ENCODE results near the gene MAT2B. TPM values are rescaled to one million over a fixed set of nuclear protein-coding genes. Genes with fewer than 3 reads are reported as not detected.

MAT2B gene
- total and polyA plus RNA-seq, 11 donors, result 33.8 to 61.6 (median 57.8) TPM

DNA sequence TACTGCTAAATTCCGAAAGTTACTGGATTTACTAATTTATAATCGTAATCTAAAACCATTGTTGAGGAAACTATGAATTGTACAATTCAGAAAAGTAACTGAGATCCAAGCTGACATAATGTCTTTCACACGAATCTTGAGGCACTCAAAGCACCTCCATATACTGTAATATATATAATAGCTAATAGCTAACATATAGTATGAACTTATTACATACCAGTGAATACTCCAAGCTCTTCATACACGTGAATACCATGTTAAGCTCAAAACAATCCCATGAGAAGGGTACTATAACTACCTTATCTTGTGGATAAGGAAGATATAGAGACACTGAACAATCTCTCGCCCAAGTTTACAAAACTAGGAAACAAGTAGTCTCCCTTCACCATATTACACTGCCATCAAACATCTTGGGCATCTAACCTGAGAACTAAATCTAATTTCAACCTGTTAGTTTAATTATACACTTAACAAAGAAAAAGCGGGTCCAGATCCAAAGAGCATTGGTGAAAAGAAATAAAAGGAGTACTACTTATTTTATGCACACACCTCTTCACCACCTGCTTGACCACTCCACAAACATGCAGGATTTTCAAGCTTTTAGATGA is 46.5 kb upstream of the MAT2B start:
- Histone ChIP-seq H3K27me3 (no peaks in the 10 kb centered on the region), H3K36me3 (peaks cover 0 to 32% (median 17%) of the 10 kb centered on the region in 9 donors), H3K27ac (peak overlapping the region in 10 of 12 donors; percentile 84 to 99 (median 94)), H3K4me1 (peaks cover 0 to 30% (median 23%) of the 10 kb centered on the region in 12 donors), H3K4me3 (peak overlapping the region; percentile 36 to 94 (median 75)), H3K9me3 (no peaks in the 10 kb centered on the region)
- 43 to 48% (median 46%) methylated on average over 6 of the region's 6 CpGs for WGBS, 4 donors
- DNase-seq (no peak), ATAC-seq (no peak)
- TF ChIP-seq POLR2A (IDR thresholded peaks at IDR 0.05), result no peak
- TF ChIP-seq, protein P1, sequence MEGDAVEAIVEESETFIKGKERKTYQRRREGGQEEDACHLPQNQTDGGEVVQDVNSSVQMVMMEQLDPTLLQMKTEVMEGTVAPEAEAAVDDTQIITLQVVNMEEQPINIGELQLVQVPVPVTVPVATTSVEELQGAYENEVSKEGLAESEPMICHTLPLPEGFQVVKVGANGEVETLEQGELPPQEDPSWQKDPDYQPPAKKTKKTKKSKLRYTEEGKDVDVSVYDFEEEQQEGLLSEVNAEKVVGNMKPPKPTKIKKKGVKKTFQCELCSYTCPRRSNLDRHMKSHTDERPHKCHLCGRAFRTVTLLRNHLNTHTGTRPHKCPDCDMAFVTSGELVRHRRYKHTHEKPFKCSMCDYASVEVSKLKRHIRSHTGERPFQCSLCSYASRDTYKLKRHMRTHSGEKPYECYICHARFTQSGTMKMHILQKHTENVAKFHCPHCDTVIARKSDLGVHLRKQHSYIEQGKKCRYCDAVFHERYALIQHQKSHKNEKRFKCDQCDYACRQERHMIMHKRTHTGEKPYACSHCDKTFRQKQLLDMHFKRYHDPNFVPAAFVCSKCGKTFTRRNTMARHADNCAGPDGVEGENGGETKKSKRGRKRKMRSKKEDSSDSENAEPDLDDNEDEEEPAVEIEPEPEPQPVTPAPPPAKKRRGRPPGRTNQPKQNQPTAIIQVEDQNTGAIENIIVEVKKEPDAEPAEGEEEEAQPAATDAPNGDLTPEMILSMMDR (IDR thresholded peaks at IDR 0.05), result no peak
- intact Hi-C loops (cut with DNase I), result loop anchor here in 1 of 10 donors (2.0 kb wide), 1 partner anchor 20 kb away; no protein-coding TSS in a partner anchor

DNA sequence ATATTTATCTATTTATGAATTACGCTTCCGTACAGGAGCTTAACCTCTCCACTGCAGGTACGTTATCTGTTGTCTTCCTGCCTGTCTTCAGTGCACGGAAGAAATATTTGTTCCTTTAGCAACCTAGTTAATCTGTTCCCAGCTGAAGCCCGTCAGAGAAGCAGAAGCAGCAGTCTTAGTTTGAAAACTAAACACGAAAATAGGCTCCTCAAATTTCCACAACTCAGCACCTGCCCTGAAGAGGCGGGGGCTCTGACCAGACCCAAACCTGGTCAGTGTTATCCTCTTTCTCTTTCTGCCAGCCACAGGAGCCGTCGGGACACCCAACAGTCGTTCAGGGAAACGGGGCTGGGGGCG is 46.0 kb upstream of the MAT2B start:
- no peaks in the 10 kb centered on the region for H3K27me3 ChIP-seq
- peak overlapping the region; percentile 36 to 94 (median 75) for H3K4me3 ChIP-seq
- no peak for DNase-seq
- H3K9me3 ChIP-seq, result no peaks in the 10 kb centered on the region
- H3K36me3 ChIP-seq, result peaks cover 0 to 27% (median 17%) of the 10 kb centered on the region in 9 donors
- WGBS, 4 donors, result 0 to 1% (median 0%) methylated on average over 7 to 12 of the region's 12 CpGs
- intact Hi-C loops (cut with DNase I), result loop anchor here in 1 of 10 donors (2.0 kb wide), 1 partner anchor 21 kb away; no protein-coding TSS in a partner anchor
- peak overlapping the region; percentile 84 to 99 (median 94) for H3K27ac ChIP-seq
- peaks cover 0 to 30% (median 23%) of the 10 kb centered on the region in 12 donors for H3K4me1 ChIP-seq
- no peak for TF ChIP-seq POLR2A (IDR thresholded peaks at IDR 0.05)
- ATAC-seq, result no peak

DNA sequence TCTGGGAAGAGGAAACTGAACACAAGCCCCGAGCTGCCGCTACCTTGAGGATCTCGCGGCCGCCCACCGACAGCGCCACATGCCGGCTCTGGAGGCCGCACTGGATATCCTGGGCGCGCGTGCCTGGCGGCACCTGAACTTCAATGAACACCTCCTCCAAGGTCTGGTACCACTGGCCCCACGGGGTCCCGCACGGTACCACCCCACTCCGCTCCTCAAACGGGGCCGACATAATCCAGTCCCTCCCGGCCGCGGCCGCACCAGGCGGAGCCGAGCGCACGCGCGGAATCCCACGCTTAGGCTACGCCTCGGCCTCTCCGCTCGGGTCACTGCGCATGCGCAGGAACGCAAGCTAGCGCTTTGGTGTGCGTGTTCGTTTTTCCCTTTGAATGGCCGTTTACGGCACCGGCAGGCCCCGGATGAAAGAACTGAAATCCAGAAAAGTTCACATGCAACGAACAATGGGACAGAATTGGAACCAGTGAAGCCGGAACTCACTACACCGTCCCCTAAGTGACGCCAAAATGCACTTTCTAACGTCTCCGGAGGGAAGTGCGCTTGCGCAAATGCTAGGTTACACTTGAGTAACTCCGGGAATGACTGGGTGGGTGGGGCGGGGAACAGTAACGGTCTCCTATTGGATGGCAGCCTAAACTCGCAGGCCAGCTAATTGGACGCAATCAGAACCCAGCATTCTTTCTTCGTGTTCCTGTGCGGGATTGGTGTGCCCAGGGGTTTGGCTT is 45.4 kb upstream of the MAT2B start, which contains the start of gene NUDCD2:
NUDCD2 (minus strand) TSS at position 284 of the 743 bp plus-strand sequence; CDS start at position 232, 52 bp downstream.
- peak; percentile 95 to 98 (median 97) for ATAC-seq
- Histone ChIP-seq H3K4me3 (peak within 1 kb of the TSS; percentile 36 to 94 (median 75)), H3K27me3 (no peaks in the 10 kb centered on the region), H3K4me1 (peaks cover 0 to 30% (median 23%) of the 10 kb centered on the region in 12 donors), H3K27ac (peak within 1 kb of the TSS; percentile 84 to 99 (median 94)), H3K36me3 (peaks cover 0 to 22% (median 13%) of the 10 kb centered on the region in 9 donors), H3K9me3 (no peaks in the 10 kb centered on the region)
- peak; percentile 17 to 85 for TF ChIP-seq POLR2A (IDR thresholded peaks at IDR 0.05)
- TF ChIP-seq, protein P1 (IDR thresholded peaks at IDR 0.05), result peak in 7 of 12 donors; percentile 13 to 58 (median 33)
- 0 to 1% (median 0%) methylated on average over 21 to 59 of the region's 59 CpGs for WGBS, 4 donors
- DNase-seq, result peak; percentile 94 to 99 (median 96)
- intact Hi-C loops (cut with DNase I), result loop anchor here in 9 of 10 donors (1.0 to 5.0 kb wide), 7 partner anchors 21 to 47 kb away; partner anchors contain the start of gene MAT2B (in 3 of the 9)

DNA sequence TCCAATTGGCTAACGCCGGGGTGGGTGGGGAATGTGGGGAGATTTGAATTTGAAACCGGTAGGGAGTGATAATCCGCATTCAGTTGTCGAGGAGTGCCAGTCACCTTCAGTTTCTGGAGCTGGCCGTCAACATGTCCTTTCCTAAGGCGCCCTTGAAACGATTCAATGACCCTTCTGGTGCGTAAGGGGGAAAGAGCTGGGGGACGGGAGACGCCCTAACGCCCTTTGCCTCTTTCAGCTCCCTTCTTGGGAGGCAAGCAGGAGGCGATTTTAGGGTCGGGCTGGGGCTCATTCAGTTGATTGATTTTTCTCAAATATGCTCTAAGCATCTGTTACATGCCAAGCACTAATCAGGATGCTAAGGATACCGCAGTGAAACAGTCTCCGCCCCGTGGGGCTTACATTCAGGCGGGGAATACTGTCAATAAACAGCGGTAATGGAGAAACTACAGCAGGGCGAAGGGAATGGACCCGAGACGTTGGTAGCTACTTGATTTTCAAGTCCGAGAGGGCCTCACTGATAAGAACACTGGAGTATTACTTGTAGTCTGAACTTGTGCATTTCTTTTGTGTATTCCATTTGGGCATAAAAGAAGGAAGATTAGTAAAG is 44.8 kb upstream of the MAT2B start, which contains the start of gene HMMR:
HMMR (plus strand) TSS at position 71 of the 610 bp plus-strand sequence; CDS start at position 132, 61 bp downstream.
- WGBS, 4 donors, result 0 to 4% (median 0%) methylated on average over 17 to 23 of the region's 23 CpGs
- H3K4me1 ChIP-seq, result peaks cover 0 to 30% (median 23%) of the 10 kb centered on the region in 12 donors
- no peaks in the 10 kb centered on the region for H3K9me3 ChIP-seq
- peak within 1 kb of the TSS; percentile 36 to 94 (median 75) for H3K4me3 ChIP-seq
- intact Hi-C loops (cut with DNase I), result loop anchor here in 9 of 10 donors (1.0 to 5.0 kb wide), 6 partner anchors 42 to 47 kb away; partner anchors contain the start of gene MAT2B (in 3 of the 9)
- H3K27me3 ChIP-seq, result no peaks in the 10 kb centered on the region
- DNase-seq (no peak), ATAC-seq (no peak)
- TF ChIP-seq, protein P1 (IDR thresholded peaks at IDR 0.05), result no peak
- TF ChIP-seq POLR2A (IDR thresholded peaks at IDR 0.05), result no peak
- H3K27ac ChIP-seq, result peak within 1 kb of the TSS; percentile 84 to 99 (median 94)
- peaks cover 0 to 15% (median 8%) of the 10 kb centered on the region in 9 donors for H3K36me3 ChIP-seq

Data from heart left ventricle (tissue), 16 donors.